GM12891 (cell line): Measurements from ENCODE around the gene IL13RA1.

Source experiments
- POLR2A ChIP-seq: IDR thresholded peaks from 2 replicates; pipeline ENCODE4 v1.6.1; 2011; ENCODE audit warnings: low read depth, low read length, control low read depth
- POLR2AphosphoS5 ChIP-seq: IDR thresholded peaks from 2 replicates; pipeline ENCODE4 v1.6.1; 2011; ENCODE audit warnings: low read depth, low read length, control low read depth
- SPI1 ChIP-seq: IDR thresholded peaks from 2 replicates; pipeline ENCODE4 v1.6.1; 2011; ENCODE audit warnings: low read depth, low read length, control low read depth

DNA sequence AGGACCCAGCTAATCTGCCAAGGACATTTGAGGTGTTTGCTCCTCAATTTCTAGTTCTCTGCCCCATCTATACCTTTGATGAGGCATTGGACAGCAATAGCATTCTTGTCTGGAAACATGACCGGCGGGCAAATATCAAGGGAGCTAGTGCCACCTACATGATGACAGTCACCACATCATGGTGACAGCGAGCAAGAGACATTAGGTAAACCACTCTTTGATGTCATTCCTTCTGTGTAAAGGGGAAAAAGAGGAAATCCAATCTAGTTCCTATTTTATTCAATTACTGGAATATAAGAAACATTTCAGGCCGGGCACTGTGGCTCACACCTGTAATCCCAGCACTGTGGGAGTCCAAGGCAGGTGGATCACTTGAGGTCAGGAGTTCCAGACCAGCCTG is 20.7 kb upstream of the IL13RA1 start:
- TF ChIP-seq POLR2AphosphoS5 (no peak), POLR2A (no peak), SPI1 (no peak)
